HG03045 (cell line): Measurements from ENCODE around the gene CLCN2.

ENCODE experiments used
- ATAC-seq: cut with Tn5 transposase; IDR thresholded peaks from one replicate; pipeline ENCODE4 v1.9.1; 2021; ENCODE audit warnings: mild to moderate bottlenecking, moderate library complexity; ENCODE audit not compliant: unreplicated experiment

CLCN2 gene

GRCh38 chr3:184361932-184362667 is 695 bp upstream of the CLCN2 start:
- ATAC-seq, result peak; percentile 5

DNA sequence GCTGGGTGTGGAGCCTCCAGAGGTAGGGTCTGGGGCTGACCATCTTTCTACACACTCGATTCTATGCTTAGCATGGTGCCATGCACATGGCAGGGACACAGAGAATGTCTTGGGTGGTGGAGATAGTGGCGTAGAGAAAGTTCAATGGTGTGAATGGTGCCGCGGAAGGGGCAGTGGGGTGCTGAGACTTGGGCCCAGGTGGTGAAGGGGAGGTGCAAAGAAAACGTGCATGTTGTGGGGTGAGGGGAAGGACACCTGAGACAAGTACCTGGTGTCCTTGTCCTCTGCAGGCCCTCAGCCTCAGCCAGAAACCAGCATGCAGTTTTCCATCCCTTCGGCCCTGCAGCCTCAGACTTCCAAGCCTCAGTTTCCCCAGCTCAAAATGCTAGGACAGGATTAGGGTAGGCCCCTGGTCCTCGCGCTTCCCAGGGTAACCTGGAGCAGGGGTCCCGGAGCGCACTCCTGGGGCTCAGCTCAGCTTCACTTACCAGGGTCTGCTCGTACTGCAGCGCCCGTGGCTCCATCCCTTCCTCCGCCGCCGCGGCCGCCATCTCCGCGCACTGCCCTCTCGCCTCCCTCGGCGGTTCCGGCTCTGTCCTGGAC is 375 bp downstream of the CLCN2 start:
- ATAC-seq, result no peak

DNA sequence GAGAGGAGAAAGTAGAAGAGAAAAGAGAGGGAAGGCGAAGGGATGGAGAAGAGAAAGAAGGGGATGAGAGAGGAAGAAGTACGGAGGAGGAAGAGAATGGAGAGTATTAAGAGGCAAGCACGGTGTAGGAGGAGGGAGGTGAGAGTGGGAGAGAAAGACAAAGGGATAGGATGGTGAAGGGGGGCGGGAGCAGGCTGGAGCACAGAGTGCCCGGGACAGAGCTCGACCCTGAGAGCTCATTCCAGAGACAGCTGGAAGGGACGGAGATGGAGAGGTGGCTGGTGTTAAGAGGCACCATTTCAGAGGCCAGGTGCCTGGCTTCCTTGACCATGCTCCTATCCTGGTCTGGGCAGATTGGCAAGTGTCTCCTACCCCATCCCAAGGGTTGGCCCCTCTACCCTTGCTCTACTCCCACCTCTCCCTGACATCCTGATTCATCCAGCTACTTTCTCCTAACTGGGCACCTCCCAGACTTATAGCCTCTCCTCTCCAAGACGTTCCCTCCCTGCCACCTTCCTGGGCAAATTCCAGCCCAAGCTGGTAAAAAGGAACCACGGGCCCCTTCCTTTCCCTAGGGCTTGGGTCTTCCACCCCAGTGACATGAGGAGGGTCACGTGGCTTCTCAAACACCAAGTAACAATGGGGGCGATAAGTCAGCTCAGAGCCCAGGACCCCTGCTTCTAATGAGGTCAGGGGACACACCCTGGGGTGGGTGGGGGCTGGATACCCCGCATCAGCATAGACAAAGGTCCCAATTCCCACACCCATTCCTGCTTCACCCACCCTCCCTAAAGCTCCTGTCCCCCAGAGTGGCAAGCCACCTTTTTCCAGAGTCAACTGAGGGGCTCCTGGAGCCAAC is 1.1 kb downstream of the CLCN2 start:
- no peak for ATAC-seq

GRCh38 chr3:184359610-184360009 is 1.8 kb downstream of the CLCN2 start:
- no peak for ATAC-seq

GRCh38 chr3:184358921-184359350 is 2.5 kb downstream of the CLCN2 start:
- no peak for ATAC-seq

- no peak for ATAC-seq
These were observed 3.2 kb downstream of the CLCN2 start for GRCh38 chr3:184358124-184358767.

DNA sequence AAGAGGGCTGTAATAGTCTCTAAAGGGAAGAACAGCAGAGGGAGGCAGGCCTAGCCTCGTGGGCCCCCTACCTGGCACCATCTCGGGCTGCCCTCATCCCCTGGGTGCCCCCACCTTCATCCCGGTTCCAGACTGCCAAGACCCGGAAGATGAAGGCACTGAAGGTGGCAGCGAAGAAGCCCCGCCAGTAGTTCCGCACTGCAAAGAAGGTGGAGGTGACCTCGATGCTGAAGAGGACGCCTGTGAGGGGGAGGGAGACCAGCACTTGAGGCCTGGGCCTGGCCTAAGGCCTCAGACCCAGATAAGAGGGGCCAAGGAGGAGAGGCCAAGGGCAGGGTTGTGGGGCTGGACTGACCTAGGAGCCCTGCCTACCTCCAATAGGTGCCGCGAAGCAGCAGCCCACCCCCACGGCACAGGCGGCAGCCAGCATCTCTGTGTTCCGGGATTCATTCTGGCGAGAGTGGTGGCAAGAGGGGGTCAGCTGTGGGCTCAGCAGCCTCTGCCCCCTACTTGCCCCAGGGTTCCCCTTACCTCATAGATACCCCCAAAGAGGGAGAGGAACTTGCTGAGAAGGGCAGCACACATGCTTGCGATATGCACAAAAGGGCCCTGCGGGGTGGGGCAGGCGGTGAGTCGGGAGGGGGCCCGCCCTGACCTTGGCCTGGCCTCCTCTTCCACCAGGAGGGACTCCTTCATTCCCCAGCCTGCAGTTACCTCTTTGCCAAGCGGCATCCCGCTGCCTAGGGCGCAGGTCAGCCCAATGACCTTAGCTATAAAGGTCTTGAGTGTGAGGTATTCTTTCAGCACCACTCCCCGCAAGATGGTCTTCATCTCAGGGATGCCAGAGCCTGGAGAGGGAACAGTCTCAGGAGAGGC is 3.9 kb downstream of the CLCN2 start:
- ATAC-seq, result no peak

DNA sequence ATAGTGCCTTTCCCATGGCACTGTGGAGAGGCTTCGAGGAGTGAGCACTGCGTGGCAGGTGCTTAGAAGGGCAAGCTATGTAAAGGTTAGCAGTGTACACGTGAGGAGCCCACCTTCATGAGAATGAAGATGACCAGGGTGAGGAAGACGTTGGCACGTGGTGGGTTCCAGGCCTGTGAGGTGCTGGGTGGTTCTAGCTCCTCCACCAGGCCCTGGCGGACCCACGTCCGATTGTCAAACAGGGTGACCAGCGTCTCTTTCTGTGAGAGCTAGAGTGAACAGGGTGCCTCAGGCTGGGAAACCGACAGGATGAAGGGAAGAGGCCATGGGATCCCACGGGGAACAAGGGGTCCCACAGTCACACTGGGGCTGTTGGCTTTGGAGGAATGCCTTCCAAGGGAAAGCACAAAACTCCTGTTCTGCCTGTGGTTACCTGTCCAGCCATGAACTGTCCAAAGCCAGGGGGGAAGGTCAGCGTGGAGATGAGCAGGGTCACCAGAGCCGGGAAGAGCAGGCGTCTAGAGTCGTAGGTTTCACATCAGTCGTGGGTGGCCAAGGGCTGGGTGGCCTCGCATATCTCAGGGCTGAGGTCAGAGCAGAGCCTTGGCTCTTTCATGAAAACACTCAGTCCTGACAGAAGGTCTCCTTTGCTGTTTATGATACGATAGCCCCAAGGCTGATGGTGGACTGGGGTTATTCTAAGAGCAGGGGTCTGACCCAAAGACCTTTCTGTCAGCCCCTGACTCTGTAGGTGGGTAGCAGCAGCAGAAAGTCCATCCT is 6.0 kb downstream of the CLCN2 start:
- ATAC-seq, result no peak

DNA sequence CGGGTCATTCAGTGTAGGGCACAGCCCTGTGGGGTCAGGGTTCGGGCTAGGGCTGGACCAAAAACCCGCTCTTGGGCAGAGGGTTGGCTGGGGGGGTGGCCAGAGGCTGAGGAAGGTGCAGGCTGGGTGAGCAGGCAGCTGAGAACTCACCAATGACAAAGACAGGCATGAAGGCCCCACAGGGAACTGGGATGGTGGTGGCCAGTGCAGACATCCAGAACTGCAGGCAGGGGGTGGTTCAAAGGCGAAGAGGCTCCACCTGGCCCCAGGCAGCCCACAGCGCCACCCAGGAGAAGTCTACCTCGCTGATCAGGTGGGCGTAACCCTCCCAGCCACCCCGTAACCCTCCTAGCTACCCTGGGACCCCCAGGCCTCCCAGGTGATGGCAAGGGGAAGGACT is 6.7 kb downstream of the CLCN2 start:
- no peak for ATAC-seq

GRCh38 chr3:184354121-184354728 is 7.2 kb downstream of the CLCN2 start:
- no peak for ATAC-seq

DNA sequence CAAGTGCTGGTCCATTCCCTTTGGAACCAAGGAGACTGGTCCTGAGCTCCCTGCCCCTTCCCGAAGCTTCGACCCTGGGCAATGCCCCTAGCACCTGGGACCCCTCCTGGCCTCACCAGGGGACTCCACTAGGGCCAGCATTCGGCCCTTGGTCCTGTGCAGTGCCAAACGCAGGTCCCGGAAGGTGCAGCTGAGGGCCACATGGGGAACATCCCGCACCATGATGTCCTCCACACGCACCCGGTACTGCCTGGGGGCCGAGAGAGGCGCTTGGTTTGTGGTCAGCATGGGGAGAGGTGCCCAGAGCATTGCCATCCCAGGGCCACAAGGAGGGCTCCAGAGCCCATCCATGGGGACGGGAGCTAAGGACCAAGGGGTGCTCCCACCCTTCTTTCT is 7.9 kb downstream of the CLCN2 start:
- ATAC-seq, result no peak

- no peak for ATAC-seq
These were observed 8.4 kb downstream of the CLCN2 start for GRCh38 chr3:184352897-184353545.

GRCh38 chr3:184352149-184352785 is 9.1 kb downstream of the CLCN2 start:
- no peak for ATAC-seq

DNA sequence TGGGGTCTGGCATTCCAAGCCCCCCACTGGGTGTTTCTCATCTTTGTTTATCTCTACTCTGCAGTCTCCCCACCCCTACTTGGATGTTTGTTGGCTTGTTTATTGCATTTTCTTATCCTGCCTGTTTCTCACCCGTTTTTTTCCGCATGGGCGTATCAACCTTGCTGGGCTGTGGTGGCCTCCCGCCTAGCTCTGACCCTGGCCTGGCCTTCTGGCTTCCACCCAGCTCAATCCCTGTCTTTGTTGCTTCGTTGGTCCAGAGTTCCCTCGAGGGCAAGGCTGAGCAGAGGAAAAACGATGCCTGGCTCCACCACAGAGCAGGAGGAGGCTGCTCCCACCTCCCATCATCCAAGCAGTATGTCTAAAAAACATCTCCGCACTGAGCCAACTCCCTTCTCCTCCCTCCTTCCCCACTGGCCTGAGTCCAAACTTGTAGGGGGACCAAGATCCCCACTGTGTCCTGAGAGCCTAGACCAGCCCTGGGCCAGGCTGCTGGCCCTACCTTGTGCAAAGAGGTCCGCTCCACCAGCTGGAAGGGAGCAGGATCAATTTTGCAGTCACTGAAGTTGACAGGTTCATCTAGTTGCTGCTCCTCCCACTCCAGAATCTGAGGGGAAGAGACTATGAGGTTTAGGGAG is 9.8 kb downstream of the CLCN2 start:
- ATAC-seq, result no peak

DNA sequence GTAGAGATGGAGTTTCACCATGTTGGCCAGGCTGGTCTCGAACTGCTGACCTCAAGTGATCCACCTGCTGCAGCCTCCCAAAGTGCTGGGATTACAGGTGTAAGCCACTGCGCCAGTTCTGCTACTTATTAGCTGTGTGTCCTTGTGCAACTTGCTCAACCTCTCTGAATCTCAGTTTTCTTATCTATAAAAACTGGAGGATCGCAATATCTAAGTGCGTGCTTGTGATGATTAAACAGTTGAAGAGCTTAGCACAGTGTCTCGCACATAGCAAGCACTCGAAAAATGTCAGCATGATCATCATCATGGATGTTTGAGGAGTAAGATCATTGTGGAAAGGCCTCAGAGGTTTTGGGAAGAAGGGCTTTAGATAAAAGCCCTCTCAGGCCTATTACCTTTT is 10.8 kb downstream of the CLCN2 start:
- ATAC-seq, result no peak

DNA sequence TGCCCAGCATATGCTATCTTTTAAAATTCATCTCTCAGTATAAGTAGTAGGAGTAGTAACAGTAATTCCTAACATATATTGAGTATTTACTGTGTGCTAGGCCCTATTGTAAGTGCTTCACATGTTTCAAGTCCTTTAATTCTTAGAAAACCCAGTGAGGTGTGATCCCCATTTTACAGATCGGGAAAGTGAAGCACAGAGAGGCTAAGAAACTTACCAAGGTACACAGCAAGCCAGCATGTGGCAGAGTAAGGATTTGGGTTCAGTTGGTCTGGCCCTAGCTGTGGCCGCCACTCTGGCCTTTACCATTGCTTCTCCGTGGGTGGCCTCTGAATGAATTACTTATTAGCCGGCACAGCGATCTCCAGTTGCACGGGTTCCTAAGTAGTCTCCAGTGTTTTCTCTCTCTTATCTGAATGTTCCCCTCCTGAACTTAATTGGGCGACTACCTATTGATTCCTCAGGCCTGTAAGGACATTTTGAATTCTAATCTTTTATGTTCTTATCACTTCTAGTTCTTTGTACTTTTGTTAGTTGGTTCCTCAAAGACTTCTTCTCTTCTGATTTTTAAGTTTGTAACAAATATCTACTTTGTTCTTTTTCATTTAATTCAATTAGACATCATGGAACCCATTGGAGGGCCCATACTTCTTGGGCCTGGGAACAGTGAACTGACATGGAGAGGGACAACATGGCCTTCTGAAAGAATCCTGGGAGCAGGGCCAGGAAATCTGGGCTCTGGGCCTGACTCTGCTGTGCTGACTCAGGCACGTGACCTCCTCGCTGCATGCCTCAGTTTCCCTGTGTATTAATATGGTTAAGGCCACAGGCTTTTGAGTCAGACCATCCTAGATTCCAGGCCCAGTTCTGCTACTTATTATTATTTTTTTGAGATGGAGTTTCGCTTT is 11.6 kb downstream of the CLCN2 start:
- no peak for ATAC-seq

- ATAC-seq, result no peak
These were observed 13.4 kb downstream of the CLCN2 start for GRCh38 chr3:184348057-184348382.
